WTC11 (cell line): ENCODE results near the gene GADD45GIP1. TPM values are rescaled to one million over a fixed set of nuclear protein-coding genes. Genes with fewer than 3 reads are reported as not detected.

Experiments
- ATAC-seq: fragments of 200-7000 bp; cut with Tn5 transposase; 2 replicates; pipeline ENCODE4 v1.10.0; 2021; ENCODE audit warnings: mild to moderate bottlenecking, moderate library complexity
- CTCF ChIA-PET: fragments of 300-600 bp; sonication (Branson Sonifier 250); formaldehyde crosslinking; loops from one replicate; lab custom pipeline; 2021; ENCODE audit warnings: antibody characterized with exemption; lab: Charles Lee
- POLR2A ChIA-PET: fragments of 350-600 bp; sonication (Branson Sonifier 250); formaldehyde crosslinking; loops from one replicate; lab custom pipeline; 2021; ENCODE audit warnings: antibody characterized with exemption; lab: Charles Lee
- DNase-seq: peaks from one replicate; pipeline ENCODE4 v3.0.0; 2021; ENCODE audit warnings: low spot score
- H3K27ac Mint-ChIP-seq: 2 replicates; pipeline ENCODE4 v1.8.0; 2021; ENCODE audit warnings: mixed read lengths
- H3K27me3 Mint-ChIP-seq: 2 replicates; pipeline ENCODE4 v1.8.0; 2021; ENCODE audit warnings: low read depth, mild to moderate bottlenecking, moderate library complexity, mixed read lengths
- H3K36me3 Mint-ChIP-seq: 2 replicates; pipeline ENCODE4 v1.8.0; 2021; ENCODE audit warnings: mixed read lengths
- H3K4me1 Mint-ChIP-seq: 2 replicates; pipeline ENCODE4 v1.8.0; 2022; ENCODE audit warnings: mixed read lengths
- H3K4me3 Mint-ChIP-seq: 2 replicates; pipeline ENCODE4 v1.8.0; 2021; ENCODE audit warnings: mild to moderate bottlenecking, moderate library complexity, mixed read lengths
- H3K9me3 Mint-ChIP-seq: 2 replicates; pipeline ENCODE4 v1.8.0; 2021; ENCODE audit warnings: mixed read lengths
- CDX4 ChIP-seq: fragments of 250-450 bp; sonication (Bioruptor Pico); IDR thresholded peaks from 2 replicates; pipeline ENCODE4 v1.9.0; 2021; ENCODE audit warnings: moderate library complexity, mild to moderate bottlenecking, inconsistent platforms, borderline replicate concordance
- E2F1 ChIP-seq: sonication (generic); formaldehyde crosslinking; IDR thresholded peaks from 2 replicates; pipeline ENCODE4 v1.8.0; 2022; ENCODE audit warnings: mild to moderate bottlenecking, missing genetic modification reagents
- EMX1 ChIP-seq: fragments of 250-450 bp; sonication (Bioruptor Pico); IDR thresholded peaks from 2 replicates; pipeline ENCODE4 v1.8.0; 2021; ENCODE audit warnings: mild to moderate bottlenecking
- ESRRA ChIP-seq: sonication (generic); formaldehyde crosslinking; IDR thresholded peaks from 2 replicates; pipeline ENCODE4 v1.8.1; 2022; ENCODE audit warnings: mild to moderate bottlenecking, missing genetic modification reagents, borderline replicate concordance
- FOXP4 ChIP-seq: sonication (generic); formaldehyde crosslinking; IDR thresholded peaks from 2 replicates; pipeline ENCODE4 v1.8.0; 2022; ENCODE audit warnings: mild to moderate bottlenecking, missing genetic modification reagents
- GRHL2 ChIP-seq: fragments of 250-450 bp; sonication (Bioruptor Pico); IDR thresholded peaks from 2 replicates; pipeline ENCODE4 v1.8.0; 2022; ENCODE audit warnings: mild to moderate bottlenecking, moderate library complexity; ENCODE audit not compliant: insufficient replicate concordance, severe bottlenecking
- GTF2I ChIP-seq: fragments of 250-450 bp; sonication (Bioruptor Pico); conservative IDR thresholded peaks from 2 replicates; pipeline ENCODE4 v1.4.0; 2021; ENCODE audit warnings: mild to moderate bottlenecking
- HMGA2 ChIP-seq: fragments of 250-450 bp; sonication (Bioruptor Pico); IDR thresholded peaks from 2 replicates; pipeline ENCODE4 v1.4.0; 2021; ENCODE audit warnings: mild to moderate bottlenecking, moderate library complexity
- HMGXB4 ChIP-seq: sonication (generic); formaldehyde crosslinking; IDR thresholded peaks from 2 replicates; pipeline ENCODE4 v1.8.1; 2023; ENCODE audit warnings: mild to moderate bottlenecking, moderate library complexity, missing genetic modification reagents
- JAZF1 ChIP-seq: fragments of 250-450 bp; sonication (Bioruptor Pico); IDR thresholded peaks from 2 replicates; pipeline ENCODE4 v1.9.0; 2021; ENCODE audit warnings: moderate library complexity, mild to moderate bottlenecking, inconsistent platforms
- MLX ChIP-seq: sonication (generic); formaldehyde crosslinking; IDR thresholded peaks from 2 replicates; pipeline ENCODE4 v1.8.1; 2023; ENCODE audit warnings: mild to moderate bottlenecking, missing genetic modification reagents, moderate library complexity
- MYBL2 ChIP-seq: sonication (generic); formaldehyde crosslinking; IDR thresholded peaks from 2 replicates; pipeline ENCODE4 v1.8.1; 2023; ENCODE audit warnings: mild to moderate bottlenecking, moderate library complexity, missing genetic modification reagents
- NFYB ChIP-seq: sonication (generic); formaldehyde crosslinking; conservative IDR thresholded peaks from 2 replicates; pipeline ENCODE4 v1.8.0; 2022; ENCODE audit warnings: low read depth, missing genetic modification reagents
- SMAD3 ChIP-seq: sonication (generic); formaldehyde crosslinking; IDR thresholded peaks from 2 replicates; pipeline ENCODE4 v1.8.0; 2022; ENCODE audit warnings: missing genetic modification reagents, mild to moderate bottlenecking, borderline replicate concordance
- TEAD4 ChIP-seq: sonication (generic); formaldehyde crosslinking; IDR thresholded peaks from 2 replicates; pipeline ENCODE4 v1.8.0; 2022; ENCODE audit warnings: mild to moderate bottlenecking, missing genetic modification reagents
- ZBTB43 ChIP-seq: sonication (generic); formaldehyde crosslinking; IDR thresholded peaks from 2 replicates; pipeline ENCODE4 v1.8.1; 2023; ENCODE audit warnings: mild to moderate bottlenecking, missing genetic modification reagents
- ZNF138 ChIP-seq: sonication (generic); formaldehyde crosslinking; conservative IDR thresholded peaks from 2 replicates; pipeline ENCODE4 v1.8.1; 2022; ENCODE audit warnings: mild to moderate bottlenecking, moderate library complexity, missing genetic modification reagents
- ZNF263 ChIP-seq: sonication (generic); formaldehyde crosslinking; IDR thresholded peaks from 2 replicates; pipeline ENCODE4 v1.8.1; 2022; ENCODE audit warnings: low read depth, mild to moderate bottlenecking, moderate library complexity, missing genetic modification reagents
- ZNF532 ChIP-seq: fragments of 250-450 bp; sonication (Bioruptor Pico); IDR thresholded peaks from 2 replicates; pipeline ENCODE4 v1.9.0; 2021; ENCODE audit warnings: mild to moderate bottlenecking, borderline replicate concordance
- ZNF671 ChIP-seq: fragments of 250-450 bp; sonication (Bioruptor Pico); IDR thresholded peaks from 2 replicates; pipeline ENCODE4 v1.8.0; 2021; ENCODE audit warnings: mild to moderate bottlenecking
- total RNA-seq: library from RNA; stranded (reverse); gene quantifications from 3 replicates; pipeline ENCODE4 v1.2.3, GENCODE V29; 2021

GADD45GIP1 gene
- total RNA-seq, 1 experiment from 2014 or later = 54.4 TPM

- TF ChIP-seq ZNF532 (CRISPR knock-in tag) (no peak), NFYB (CRISPR knock-in tag) (no peak)
Observed at GRCh38 chr19:12965812-12966135, 8.8 kb upstream of the GADD45GIP1 start (continued).

- CTCF ChIA-PET = interaction anchor here (0.5 to 5.1 kb wide), 86 partner anchors 11 to 1507 kb away, joined by 3 to 197 read pairs (median 7); partner anchors contain the start of genes CALR, DNASE2, FARSA and GADD45GIP1
- POLR2A ChIA-PET = interaction anchor here (0.6 to 1.8 kb wide), 15 partner anchors 9 to 216 kb away, joined by 3 to 14 read pairs (median 4); partner anchors contain the start of genes DNASE2, GCDH and JUNB
- DNase-seq = peak; percentile 91
- H3K4me3 Mint-ChIP-seq = peak overlapping the region; percentile 71
- peak overlapping the region; percentile 65 for H3K27ac Mint-ChIP-seq
- H3K9me3 Mint-ChIP-seq = peaks cover under 1% of the 10 kb centered on the region
- ATAC-seq = peak; percentile 95
- H3K4me1 Mint-ChIP-seq = 0 out of 2 replicates have a peak, but pooled peaks cover 5% of the 10 kb centered on the region
- H3K36me3 Mint-ChIP-seq = no peaks in the 10 kb centered on the region
- H3K27me3 Mint-ChIP-seq = peaks cover 14% of the 10 kb centered on the region
- TF ChIP-seq HMGA2 (no peak), JAZF1 (CRISPR knock-in tag) (no peak), ZNF138 (no peak), NFYB (CRISPR knock-in tag) (no peak), TEAD4 (no peak), CDX4 (CRISPR knock-in tag) (no peak), ZNF263 (CRISPR knock-in tag) (no peak), ZBTB43 (CRISPR knock-in tag) (no peak), MLX (CRISPR knock-in tag) (no peak), MYBL2 (CRISPR knock-in tag) (no peak), EMX1 (no peak), FOXP4 (CRISPR knock-in tag) (0 out of 2 replicates have a peak, but pooled peaks have one; percentile 18), HMGXB4 (CRISPR knock-in tag) (peak; percentile 97; the same call in 1 of the 2 replicates), E2F1 (CRISPR knock-in tag) (no peak), ESRRA (CRISPR knock-in tag) (no peak), ZNF671 (CRISPR knock-in tag) (no peak), SMAD3 (CRISPR knock-in tag) (no peak), GTF2I (no peak), GRHL2 (no peak)
Observed at GRCh38 chr19:12965017-12965811, 8.2 kb upstream of the GADD45GIP1 start.
